ENCODE results near the gene IL17RB.

- TF ChIP-seq CTCF (conservative IDR thresholded peaks at IDR 0.05; ENCODE audit: low read length) (no peak), EZH2phosphoT487 (IDR thresholded peaks at IDR 0.05; ENCODE audit: borderline replicate concordance) (no peak)
Measured at GRCh38 chr3:53862241-53862640, 15.9 kb downstream of the IL17RB start.
